OCI-LY3 (cell line): ENCODE data around the gene IL1RAP.
"Not testable (repeated sequence)": the region's sequence is repeated elsewhere in the genome, so short reads cannot be mapped to it uniquely, and the experiment has no call there.

Experiments used
- H2AFZ ChIP-seq: fragments of 200-600, 300-600 bp; shearing (Covaris generic); 2 replicates; pipeline ENCODE4 v1.6.0; 2014; ENCODE audit warnings: antibody characterized with exemption, low read depth, low read length
- H3K27ac ChIP-seq: fragments of 200-600, 300-600 bp; sonication (generic); 2 replicates; pipeline ENCODE4 v1.5.1; 2014; ENCODE audit warnings: mild to moderate bottlenecking, low read length, moderate library complexity, mixed read lengths
- H3K27me3 ChIP-seq: fragments of 200-600, 300-600 bp; sonication (generic); 2 replicates; pipeline ENCODE4 v1.6.1; 2014; ENCODE audit warnings: low read depth, low read length, mixed read lengths
- H3K36me3 ChIP-seq: fragments of 200-600, 300-600 bp; sonication (generic); replicated peaks from 2 replicates; pipeline ENCODE3; 2014; ENCODE audit warnings: low read depth, low read length, mixed read lengths
- H3K4me1 ChIP-seq: fragments of 300-600, 200-600 bp; sonication (generic); 2 replicates; pipeline ENCODE4 v1.6.1; 2014; ENCODE audit warnings: low read length, mixed read lengths
- H3K4me2 ChIP-seq: fragments of 200-600, 300-600 bp; sonication (generic); 2 replicates; pipeline ENCODE4 v1.6.1; 2014; ENCODE audit warnings: low read length, mixed read lengths
- H3K4me3 ChIP-seq: fragments of 300-600, 200-600 bp; sonication (generic); 2 replicates; pipeline ENCODE4 v1.5.1; 2014; ENCODE audit warnings: antibody characterized with exemption, mild to moderate bottlenecking, low read length, moderate library complexity
- H3K79me2 ChIP-seq: fragments of 300-600, 200-600 bp; shearing (Covaris generic); 2 replicates; pipeline ENCODE4 v1.6.1; 2014; ENCODE audit warnings: mild to moderate bottlenecking, low read length, mixed read lengths
- H3K9ac ChIP-seq: fragments of 300-600, 200-600 bp; shearing (Covaris generic); 2 replicates; pipeline ENCODE4 v1.6.0; 2014; ENCODE audit warnings: mild to moderate bottlenecking, low read length, moderate library complexity
- H3K9me3 ChIP-seq: fragments of 200-600, 300-600 bp; shearing (Covaris generic); 2 replicates; pipeline ENCODE4 v1.6.1; 2014; ENCODE audit warnings: low read length, mixed read lengths; ENCODE audit not compliant: insufficient read depth
- H4K20me1 ChIP-seq: fragments of 200-600, 300-600 bp; sonication (generic); 2 replicates; pipeline ENCODE4 v1.6.1; 2016; ENCODE audit warnings: low read length, mixed read lengths; ENCODE audit not compliant: insufficient read depth
- EZH2phosphoT487 ChIP-seq: fragments of 200-600 bp; shearing (Covaris generic); IDR thresholded peaks from 2 replicates; pipeline ENCODE4 v1.6.1; 2018; ENCODE audit warnings: antibody characterized with exemption, mixed run types, low read depth
- TF ChIP-seq, protein P1 (sequence below): fragments of 200-600, 300-600 bp; sonication (generic); IDR thresholded peaks from 2 replicates; pipeline ENCODE4 v1.5.1; 2014; ENCODE audit warnings: antibody characterized with exemption, low read length, low read depth

IL1RAP gene

GRCh38 chr3:190676481-190676880 lies 162.6 kb downstream of the IL1RAP start:
- no peak for TF ChIP-seq EZH2phosphoT487
- Histone ChIP-seq H3K9me3 (no peaks in the 10 kb centered on the region), H3K4me2 (no peak overlapping the region), H3K27ac (no peak overlapping the region), H2AFZ (no peak overlapping the region), H3K9ac (no peak overlapping the region), H3K4me1 (no peaks in the 10 kb centered on the region), H3K79me2 (no peaks in the 10 kb centered on the region), H3K4me3 (no peak overlapping the region), H3K36me3 (no peaks in the 10 kb centered on the region), H4K20me1 (no peaks in the 10 kb centered on the region), H3K27me3 (no peaks in the 10 kb centered on the region)

DNA sequence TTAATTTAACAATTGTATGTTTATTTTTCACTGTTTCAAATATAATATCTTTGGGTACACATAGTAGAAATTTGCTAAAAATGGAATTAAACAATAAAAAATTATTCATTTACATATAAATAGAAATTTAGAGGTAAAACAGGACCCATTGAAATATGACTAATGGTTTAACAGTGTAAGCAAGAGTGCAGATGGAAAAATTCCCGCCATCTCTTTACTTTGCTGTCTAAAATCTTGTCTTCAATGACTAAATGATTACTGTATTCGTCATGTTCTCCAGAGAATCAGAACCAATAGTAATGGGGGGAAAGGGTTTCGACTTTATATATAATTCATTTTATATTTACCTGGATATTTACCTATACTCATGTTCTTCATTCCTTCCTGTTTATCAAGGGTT lies 163.1 kb downstream of the IL1RAP start:
- TF ChIP-seq EZH2phosphoT487 = no peak
- TF ChIP-seq, protein P1, sequence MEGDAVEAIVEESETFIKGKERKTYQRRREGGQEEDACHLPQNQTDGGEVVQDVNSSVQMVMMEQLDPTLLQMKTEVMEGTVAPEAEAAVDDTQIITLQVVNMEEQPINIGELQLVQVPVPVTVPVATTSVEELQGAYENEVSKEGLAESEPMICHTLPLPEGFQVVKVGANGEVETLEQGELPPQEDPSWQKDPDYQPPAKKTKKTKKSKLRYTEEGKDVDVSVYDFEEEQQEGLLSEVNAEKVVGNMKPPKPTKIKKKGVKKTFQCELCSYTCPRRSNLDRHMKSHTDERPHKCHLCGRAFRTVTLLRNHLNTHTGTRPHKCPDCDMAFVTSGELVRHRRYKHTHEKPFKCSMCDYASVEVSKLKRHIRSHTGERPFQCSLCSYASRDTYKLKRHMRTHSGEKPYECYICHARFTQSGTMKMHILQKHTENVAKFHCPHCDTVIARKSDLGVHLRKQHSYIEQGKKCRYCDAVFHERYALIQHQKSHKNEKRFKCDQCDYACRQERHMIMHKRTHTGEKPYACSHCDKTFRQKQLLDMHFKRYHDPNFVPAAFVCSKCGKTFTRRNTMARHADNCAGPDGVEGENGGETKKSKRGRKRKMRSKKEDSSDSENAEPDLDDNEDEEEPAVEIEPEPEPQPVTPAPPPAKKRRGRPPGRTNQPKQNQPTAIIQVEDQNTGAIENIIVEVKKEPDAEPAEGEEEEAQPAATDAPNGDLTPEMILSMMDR = no peak
- Histone ChIP-seq H3K9ac (no peak overlapping the region), H3K4me1 (no peaks in the 10 kb centered on the region), H3K27ac (no peak overlapping the region), H3K27me3 (no peaks in the 10 kb centered on the region), H4K20me1 (no peaks in the 10 kb centered on the region), H3K9me3 (no peaks in the 10 kb centered on the region), H2AFZ (no peak overlapping the region), H3K79me2 (no peaks in the 10 kb centered on the region), H3K4me2 (no peak overlapping the region), H3K36me3 (no peaks in the 10 kb centered on the region), H3K4me3 (no peak overlapping the region)

DNA sequence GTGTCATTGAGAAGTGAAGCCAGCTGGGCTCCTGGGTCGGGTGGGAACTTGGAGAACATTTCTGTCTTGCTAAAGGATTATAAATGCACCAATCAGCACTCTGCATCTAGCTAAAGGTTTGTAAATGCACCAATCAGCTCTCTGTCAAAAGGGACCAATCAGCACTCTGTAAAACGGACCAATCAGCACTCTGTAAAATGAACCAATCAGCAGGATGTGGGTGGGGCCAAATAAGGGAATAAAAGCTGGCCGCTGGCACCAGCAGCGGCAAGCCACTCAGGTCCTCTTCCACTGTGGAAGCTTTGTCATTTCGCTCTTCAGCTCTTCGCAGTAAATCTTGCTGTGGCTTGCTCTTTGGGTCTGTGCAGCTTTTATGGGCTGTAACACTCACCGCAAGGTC lies 164.0 kb downstream of the IL1RAP start:
- not testable (repeated sequence) for H2AFZ ChIP-seq, H3K4me2 ChIP-seq, H3K27me3 ChIP-seq, H3K79me2 ChIP-seq, H3K4me3 ChIP-seq, H3K9ac ChIP-seq, H4K20me1 ChIP-seq, H3K9me3 ChIP-seq, H3K27ac ChIP-seq, H3K36me3 ChIP-seq, H3K4me1 ChIP-seq

GRCh38 chr3:190680691-190681090 lies 166.8 kb downstream of the IL1RAP start:
- no peaks in the 10 kb centered on the region for H3K36me3 ChIP-seq
- H3K4me2 ChIP-seq = no peak overlapping the region
- no peak overlapping the region for H2AFZ ChIP-seq
- no peak overlapping the region for H3K9ac ChIP-seq
- H3K27ac ChIP-seq = no peak overlapping the region
- H3K79me2 ChIP-seq = no peaks in the 10 kb centered on the region
- TF ChIP-seq, protein P1 = no peak
- no peak for TF ChIP-seq EZH2phosphoT487
- no peaks in the 10 kb centered on the region for H3K27me3 ChIP-seq
- H3K4me1 ChIP-seq = no peaks in the 10 kb centered on the region
- no peaks in the 10 kb centered on the region for H4K20me1 ChIP-seq
- no peaks in the 10 kb centered on the region for H3K9me3 ChIP-seq
- H3K4me3 ChIP-seq = no peak overlapping the region

GRCh38 chr3:190684776-190685175 lies 170.9 kb downstream of the IL1RAP start:
- H3K4me1 ChIP-seq = no peaks in the 10 kb centered on the region
- 0 out of 2 replicates have a peak, but pooled peaks cover 5% of the 10 kb centered on the region for H3K9me3 ChIP-seq
- no peak overlapping the region for H3K27ac ChIP-seq
- H2AFZ ChIP-seq = no peak overlapping the region
- no peak overlapping the region for H3K4me2 ChIP-seq
- no peak for TF ChIP-seq EZH2phosphoT487
- TF ChIP-seq, protein P1 = no peak
- H3K4me3 ChIP-seq = no peak overlapping the region
- no peaks in the 10 kb centered on the region for H3K79me2 ChIP-seq
- no peaks in the 10 kb centered on the region for H3K36me3 ChIP-seq
- no peaks in the 10 kb centered on the region for H3K27me3 ChIP-seq
- no peak overlapping the region for H3K9ac ChIP-seq
- H4K20me1 ChIP-seq = no peaks in the 10 kb centered on the region
